A673 (cell line): ENCODE results near the gene COMMD10. TPM values are rescaled to one million over a fixed set of nuclear protein-coding genes. Genes with fewer than 3 reads are reported as not detected.

Source experiments
- BruUV-seq: library from RNA; stranded (reverse); fragments of 400-500 nt; replicated peaks from 2 replicates; lab custom pipeline; 2021; lab: Mats Ljungman, UMichigan
- CTCF ChIA-PET: fragments of 300-600 bp; sonication (Branson Sonifier 250); formaldehyde crosslinking; loops from one replicate; lab custom pipeline; 2022; ENCODE audit warnings: antibody characterized with exemption; lab: Charles Lee
- POLR2A ChIA-PET: fragments of 300-600 bp; sonication (Branson Sonifier 250); formaldehyde crosslinking; loops from one replicate; lab custom pipeline; 2022; ENCODE audit warnings: antibody characterized with exemption; ENCODE audit not compliant: low non-redundant PET; lab: Charles Lee
- DNase-seq: peaks from one replicate; pipeline ENCODE4 v3.0.0-alpha.2; 2015; ENCODE audit warnings: low spot score
- H3K27ac ChIP-seq: fragments of 200-600 bp; sonication (generic); 2 replicates; pipeline ENCODE4 v1.5.1; 2016; ENCODE audit warnings: mixed run types, low read depth, mild to moderate bottlenecking, mixed read lengths, antibody characterized with exemption, low read length; ENCODE audit not compliant: poor library complexity, severe bottlenecking
- H3K27me3 ChIP-seq: fragments of 200-600 bp; sonication (generic); replicated peaks from 2 replicates; pipeline ENCODE4 v1.6.1; 2017; ENCODE audit warnings: mixed run types, low read depth, mild to moderate bottlenecking, mixed read lengths, antibody characterized with exemption, low read length; ENCODE audit not compliant: insufficient read depth, poor library complexity
- H3K36me3 ChIP-seq: fragments of 200-600 bp; sonication (generic); 2 replicates; pipeline ENCODE4 v1.6.1; 2016; ENCODE audit warnings: mixed run types, mild to moderate bottlenecking, mixed read lengths, antibody characterized with exemption, low read length; ENCODE audit not compliant: insufficient read depth, poor library complexity, severe bottlenecking
- H3K4me1 ChIP-seq: fragments of 200-600 bp; sonication (generic); 2 replicates; pipeline ENCODE4 v1.6.1; 2017; ENCODE audit warnings: mixed run types, mild to moderate bottlenecking, mixed read lengths, antibody characterized with exemption, low read length; ENCODE audit not compliant: insufficient read depth, poor library complexity, severe bottlenecking
- H3K4me3 ChIP-seq: fragments of 200-600 bp; sonication (generic); 2 replicates; pipeline ENCODE4 v1.5.1; 2016; ENCODE audit warnings: low read depth, mixed run types, mild to moderate bottlenecking, mixed read lengths, low read length; ENCODE audit not compliant: poor library complexity, severe bottlenecking
- H3K9me3 ChIP-seq: fragments of 200-600 bp; sonication (generic); 2 replicates; pipeline ENCODE4 v1.6.1; 2016; ENCODE audit warnings: mixed run types, low read depth, mild to moderate bottlenecking, mixed read lengths, antibody characterized with exemption, low read length; ENCODE audit not compliant: poor library complexity, severe bottlenecking
- CTCF ChIP-seq: fragments of 300-800, 200-600 bp; sonication (generic); conservative IDR thresholded peaks from 2 replicates; pipeline ENCODE4 v1.5.1; 2017; ENCODE audit warnings: low read depth, mild to moderate bottlenecking, antibody characterized with exemption, low read length, moderate library complexity, mixed read lengths
- EZH2 ChIP-seq: fragments of 200-600 bp; sonication (generic); IDR thresholded peaks from 2 replicates; pipeline ENCODE4 v1.6.1; 2017; ENCODE audit warnings: borderline replicate concordance, low read depth, mild to moderate bottlenecking, mixed read lengths, antibody characterized with exemption, low read length; ENCODE audit not compliant: poor library complexity, severe bottlenecking
- intact Hi-C: fragments of 100-400 bp; cut with micrococcal nuclease; formaldehyde crosslinking; loops from one replicate; pipeline ENCODE4 v1.10.0; 2022; ENCODE audit not compliant: unreplicated experiment
- total RNA-seq: library from RNA; stranded (reverse); gene quantifications from 2 replicates; pipeline ENCODE4 v1.2.3, GENCODE V29; 2021

The COMMD10 gene
- total RNA-seq, 1 experiment from 2014 or later = 36.5 TPM

- intact Hi-C loops = no loop called here
- no peaks in the 10 kb centered on the region for H3K4me1 ChIP-seq
- CTCF ChIA-PET = interaction anchor here (0.6 kb wide), 1 partner anchor 78 kb away, joined by 3 read pairs; no protein-coding TSS in a partner anchor
- H3K4me3 ChIP-seq = no peak overlapping the region
- TF ChIP-seq CTCF = no peak
- no peak for TF ChIP-seq EZH2
- H3K9me3 ChIP-seq = peaks cover 14% of the 10 kb centered on the region
- no peaks in the 10 kb centered on the region for H3K36me3 ChIP-seq
- POLR2A ChIA-PET = no interaction called here
- H3K27me3 ChIP-seq = no peaks in the 10 kb centered on the region
- BruUV-seq = no TSS peak
- H3K27ac ChIP-seq = no peak overlapping the region
- no peak for DNase-seq
These were observed 195.5 kb downstream of the COMMD10 start for GRCh38 chr5:116280149-116280803.

- no peak for DNase-seq
- intact Hi-C loops = no loop called here
- POLR2A ChIA-PET = no interaction called here
- Histone ChIP-seq H3K27ac (no peak overlapping the region), H3K27me3 (no peaks in the 10 kb centered on the region), H3K36me3 (no peaks in the 10 kb centered on the region), H3K9me3 (peaks cover 14% of the 10 kb centered on the region), H3K4me1 (no peaks in the 10 kb centered on the region), H3K4me3 (no peak overlapping the region)
- CTCF ChIA-PET = no interaction called here
- TF ChIP-seq EZH2 (no peak), CTCF (no peak)
- BruUV-seq = no TSS peak
These were observed 196.5 kb downstream of the COMMD10 start for GRCh38 chr5:116281309-116281708.

GRCh38 chr5:116288524-116288923, 203.7 kb downstream of the COMMD10 start:
- H3K27ac ChIP-seq = no peak overlapping the region
- TF ChIP-seq CTCF = no peak
- no peak for TF ChIP-seq EZH2
- POLR2A ChIA-PET = no interaction called here
- no TSS peak for BruUV-seq
- CTCF ChIA-PET = no interaction called here
- H3K4me1 ChIP-seq = no peaks in the 10 kb centered on the region
- intact Hi-C loops = no loop called here
- no peak overlapping the region for H3K4me3 ChIP-seq
- DNase-seq = no peak
- H3K27me3 ChIP-seq = no peaks in the 10 kb centered on the region
- no peaks in the 10 kb centered on the region for H3K36me3 ChIP-seq
- peaks cover 10% of the 10 kb centered on the region for H3K9me3 ChIP-seq
